H1 (cell line): ENCODE results near the gene PTH2R. TPM values are rescaled to one million over a fixed set of nuclear protein-coding genes. Genes with fewer than 3 reads are reported as not detected.

Experiments
- CTCF ChIA-PET: fragments of 300-600 bp; sonication (Branson Sonifier 250); formaldehyde crosslinking; loops from one replicate; lab custom pipeline; 2021; ENCODE audit not compliant: partially characterized antibody; lab: Charles Lee
- POLR2A ChIA-PET: fragments of 300-600 bp; sonication (Branson Sonifier 250); formaldehyde crosslinking; loops from one replicate; lab custom pipeline; 2021; ENCODE audit warnings: inconsistent platforms; ENCODE audit not compliant: partially characterized antibody; lab: Charles Lee
- DNase-seq, 2 experiments: peaks; one replicate each; pipeline versions ENCODE4 v3.0.0 to v3.0.0-alpha.2; 2010 to 2022; ENCODE audit warnings: low spot score in 2 of 2, low read depth in 1 of 2, mixed read lengths in 1 of 2
- FAIRE-seq: peaks from 2 replicates; lab custom pipeline; 2011; peaks lifted over from hg19 to GRCh38; lab: Jason Lieb, UNC
- H2AFZ ChIP-seq: 2 replicates; pipeline ENCODE4 v1.8.1; 2012; ENCODE audit warnings: low read length, inconsistent platforms
- H2AK5ac ChIP-seq: 2 replicates; pipeline ENCODE4 v1.6.1; 2013; ENCODE audit warnings: low read depth, low read length
- H2BK120ac ChIP-seq: replicated peaks from 2 replicates; pipeline ENCODE3; 2013; ENCODE audit warnings: low read depth, low read length, inconsistent platforms
- H2BK12ac ChIP-seq: 2 replicates; pipeline ENCODE4 v1.6.1; 2013; ENCODE audit warnings: low read depth, low read length
- H2BK15ac ChIP-seq: 2 replicates; pipeline ENCODE4 v1.6.1; 2013; ENCODE audit warnings: low read length
- H2BK20ac ChIP-seq: 2 replicates; pipeline ENCODE4 v1.6.1; 2013; ENCODE audit warnings: low read length
- H2BK5ac ChIP-seq: 2 replicates; pipeline ENCODE4 v1.6.1; 2013; ENCODE audit warnings: low read depth, low read length
- H3K14ac ChIP-seq: 2 replicates; pipeline ENCODE4 v1.6.1; 2013; ENCODE audit warnings: inconsistent platforms; ENCODE audit not compliant: insufficient read length
- H3K18ac ChIP-seq: 2 replicates; pipeline ENCODE4 v1.6.1; 2013; ENCODE audit warnings: low read length; ENCODE audit errors: extremely low read depth
- H3K23ac ChIP-seq: 2 replicates; pipeline ENCODE4 v1.6.1; 2013; ENCODE audit warnings: inconsistent platforms; ENCODE audit not compliant: insufficient read length
- H3K23me2 ChIP-seq: 2 replicates; pipeline ENCODE4 v1.6.1; 2013; ENCODE audit warnings: low read depth, low read length
- H3K27ac ChIP-seq: 2 replicates; pipeline ENCODE4 v1.6.1; 2011; ENCODE audit warnings: low read depth, low read length, inconsistent platforms
- H3K27me3 ChIP-seq, 4 experiments: replicated peaks in 1 of 4; 1 replicate in 1 of 4; 2 replicates in 3 of 4; pipeline versions ENCODE4 v1.6.1 to v1.8.1; 2011 to 2013; ENCODE audit warnings: low read length in 3 of 4, mild to moderate bottlenecking in 3 of 4, inconsistent platforms in 2 of 4, mixed read lengths in 2 of 4, moderate library complexity in 1 of 4; ENCODE audit not compliant: control insufficient read depth in 3 of 4, insufficient read depth in 3 of 4; ENCODE audit errors: extremely low read depth in 1 of 4
- H3K36me3 ChIP-seq, 4 experiments: 2 replicates each; pipeline versions ENCODE4 v1.6.1 to v1.8.1; 2011 to 2013; ENCODE audit warnings: mild to moderate bottlenecking in 4 of 4, low read length in 3 of 4, moderate library complexity in 2 of 4, control low read depth in 1 of 4, inconsistent platforms in 1 of 4; ENCODE audit not compliant: insufficient read depth in 4 of 4, control insufficient read depth in 2 of 4
- H3K4ac ChIP-seq: replicated peaks from 2 replicates; pipeline ENCODE3; 2013; ENCODE audit warnings: low read length, low read depth, mixed read lengths, inconsistent platforms; ENCODE audit not compliant: insufficient read length
- H3K4me1 ChIP-seq, 4 experiments: replicated peaks in 1 of 4; 1 replicate in 1 of 4; 2 replicates in 3 of 4; pipeline versions ENCODE4 v1.6.1 to v1.8.1; 2011 to 2013; ENCODE audit warnings: low read length in 3 of 4, inconsistent platforms in 2 of 4, mixed read lengths in 1 of 4; ENCODE audit not compliant: insufficient read depth in 4 of 4, control insufficient read depth in 3 of 4
- H3K4me2 ChIP-seq, 2 experiments: 2 replicates each; pipeline versions ENCODE4 v1.6.1 to v1.8.1; 2011 to 2013; ENCODE audit warnings: low read depth in 2 of 2, low read length in 2 of 2, control low read depth in 1 of 2, inconsistent platforms in 1 of 2, mild to moderate bottlenecking in 1 of 2; ENCODE audit not compliant: insufficient read depth in 1 of 2
- H3K4me3 ChIP-seq, 4 experiments: fragments of 200-600, 300-600 bp in 1 of 4; sonication (generic), shearing (Covaris generic), sonication (Bioruptor Twin) in 1 of 4; 2 replicates each; pipeline versions ENCODE4 v1.5.1 to v1.8.1; 2011 to 2016; ENCODE audit warnings: low read length in 4 of 4, low read depth in 3 of 4, control low read depth in 2 of 4, inconsistent platforms in 2 of 4, mild to moderate bottlenecking in 2 of 4, mixed read lengths in 1 of 4, moderate library complexity in 1 of 4; ENCODE audit not compliant: insufficient read depth in 2 of 4; ENCODE audit errors: extremely low read depth in 1 of 4
- H3K56ac ChIP-seq: replicated peaks from 2 replicates; pipeline ENCODE3; 2013; ENCODE audit warnings: low read depth, mild to moderate bottlenecking, mixed read lengths, low read length, inconsistent platforms; ENCODE audit not compliant: insufficient read length
- H3K79me1 ChIP-seq: 2 replicates; pipeline ENCODE4 v1.6.1; 2013; ENCODE audit warnings: low read depth, low read length, control low read depth
- H3K79me2 ChIP-seq, 2 experiments: 2 replicates each; pipeline versions ENCODE4 v1.6.1 to v1.8.1; 2012 to 2013; ENCODE audit warnings: low read length in 2 of 2, mild to moderate bottlenecking in 2 of 2, inconsistent platforms in 1 of 2; ENCODE audit not compliant: insufficient read depth in 2 of 2, control insufficient read depth in 1 of 2
- H3K9ac ChIP-seq, 4 experiments: replicated peaks in 1 of 4; 1 replicate in 1 of 4; 2 replicates in 3 of 4; pipeline versions ENCODE4 v1.6.1 to v1.8.1; 2011 to 2013; ENCODE audit warnings: low read depth in 3 of 4, low read length in 3 of 4, control low read depth in 2 of 4, mild to moderate bottlenecking in 2 of 4, moderate library complexity in 2 of 4, inconsistent platforms in 1 of 4; ENCODE audit errors: extremely low read depth in 1 of 4
- H3K9me3 ChIP-seq, 2 experiments: 2 replicates each; pipeline versions ENCODE4 v1.6.1 to v1.8.1; 2012 to 2013; ENCODE audit warnings: mild to moderate bottlenecking in 2 of 2, moderate library complexity in 2 of 2, control low read depth in 1 of 2, inconsistent platforms in 1 of 2, low read depth in 1 of 2, low read length in 1 of 2, mixed read lengths in 1 of 2; ENCODE audit not compliant: insufficient read depth in 2 of 2
- H4K20me1 ChIP-seq, 2 experiments: replicated peaks in 1 of 2; 2 replicates each; pipeline versions ENCODE3 to v1.8.1; 2011 to 2013; ENCODE audit warnings: inconsistent platforms in 2 of 2, low read length in 2 of 2, mild to moderate bottlenecking in 1 of 2; ENCODE audit not compliant: insufficient read depth in 2 of 2, control insufficient read depth in 1 of 2
- H4K5ac ChIP-seq: 2 replicates; pipeline ENCODE4 v1.6.1; 2013; ENCODE audit warnings: low read length, low read depth, mixed read lengths, inconsistent platforms; ENCODE audit not compliant: insufficient read length
- H4K8ac ChIP-seq: 2 replicates; pipeline ENCODE4 v1.8.0; 2013; ENCODE audit warnings: mild to moderate bottlenecking, moderate library complexity, low read length, inconsistent platforms; ENCODE audit not compliant: insufficient read depth; ENCODE audit errors: extremely low read depth
- H4K91ac ChIP-seq: replicated peaks from 2 replicates; pipeline ENCODE3; 2013; ENCODE audit warnings: low read length, mixed read lengths, inconsistent platforms; ENCODE audit not compliant: insufficient read length
- CBX8 ChIP-seq: fragments of 300-800, 300-1000 bp; sonication (generic); IDR thresholded peaks from 2 replicates; pipeline ENCODE4 v1.7.1; 2016; ENCODE audit warnings: low read depth, low read length, borderline replicate concordance
- CHD1 ChIP-seq: IDR thresholded peaks from 2 replicates; pipeline ENCODE4 v1.6.1; 2012; ENCODE audit warnings: low read depth, low read length, improper control_type of control experiment
- HDAC6 ChIP-seq: IDR thresholded peaks from one replicate; pipeline ENCODE4 v1.7.1; 2012; ENCODE audit warnings: low read depth, mild to moderate bottlenecking, inconsistent platforms, low read length, moderate library complexity
- JUND ChIP-seq: IDR thresholded peaks from 2 replicates; pipeline ENCODE4 v1.6.1; 2011; ENCODE audit warnings: mild to moderate bottlenecking, improper control_type of control experiment, low read length
- KDM1A ChIP-seq: fragments of 200-600, 300-600 bp; sonication (generic); IDR thresholded peaks from 2 replicates; pipeline ENCODE4 v1.7.1; 2016; ENCODE audit warnings: mild to moderate bottlenecking, low read length, borderline replicate concordance
- NRF1 ChIP-seq: IDR thresholded peaks from 2 replicates; pipeline ENCODE4 v1.6.1; 2011; ENCODE audit warnings: mild to moderate bottlenecking, low read depth, low read length, improper control_type of control experiment
- RBBP5 ChIP-seq: IDR thresholded peaks from 2 replicates; pipeline ENCODE4 v1.7.1; 2012; ENCODE audit warnings: low read depth, mild to moderate bottlenecking, inconsistent platforms, low read length, moderate library complexity, borderline replicate concordance
- RNF2 ChIP-seq: fragments of 200-900, 300-1000 bp; sonication (generic); IDR thresholded peaks from 2 replicates; pipeline ENCODE4 v1.7.1; 2016; ENCODE audit warnings: borderline replicate concordance, low read depth, mild to moderate bottlenecking, antibody characterized with exemption, low read length; ENCODE audit not compliant: poor library complexity, severe bottlenecking; ENCODE audit errors: missing control alignments
- YY1 ChIP-seq: IDR thresholded peaks from 2 replicates; pipeline ENCODE4 v1.6.1; 2011; ENCODE audit warnings: low read depth, mild to moderate bottlenecking, low read length
- ZNF274 ChIP-seq: IDR thresholded peaks from 2 replicates; pipeline ENCODE4 v1.7.0; 2012; ENCODE audit warnings: low read length, borderline replicate concordance; ENCODE audit errors: extremely low read depth
- WGBS, 2 experiments: shearing (Covaris generic) in 1 of 2; methylation state at CpG; one replicate each; pipeline versions ENCODE4 v1.1.6 to v1.1.7; 2013 to 2015; ENCODE audit warnings: low lambda C conversion rate in 2 of 2, mixed read lengths in 2 of 2, inconsistent platforms in 1 of 2, low coverage in 1 of 2, missing lambda C conversion rate in 1 of 2; ENCODE audit not compliant: insufficient replicate concordance in 2 of 2, insufficient coverage in 1 of 2, insufficient read length in 1 of 2; ENCODE audit errors: extremely low coverage in 1 of 2, missing lambda C conversion rate in 1 of 2; 5-methylcytosine and 5-hydroxymethylcytosine counted together
- polyA plus RNA-seq, 7 experiments: library from polyadenylated mRNA; depleted of rRNA in 3 of 7; stranded (reverse) in 5 of 7; unstranded in 2 of 7; fragments of >200 nt in 5 of 7; fragments of 200-250 nt in 2 of 7; gene quantifications; 1 replicate in 5 of 7; 2 replicates in 1 of 7; 4 replicates in 1 of 7; pipeline versions ENCODE4 v1.2.1 to v1.2.3, GENCODE V29; 2011 to 2013; ENCODE audit warnings: missing spikeins in 2 of 7, mixed read lengths in 2 of 7
- total RNA-seq: library from RNA; stranded (reverse); fragmentation: NEBNext Ultra II Directional; extraction: Animal tissue kit (Norgen Biotek cat#: 25700); gene quantifications from 2 replicates; pipeline ENCODE4 v1.2.1, GENCODE V29; 2021
- TF ChIP-seq, protein P1 (sequence below): IDR thresholded peaks from 2 replicates; pipeline ENCODE4 v1.6.1; 2011; ENCODE audit warnings: low read length, improper control_type of control experiment

The PTH2R gene
- total and polyA plus RNA-seq, 2 of the 8 experiments (the other 6 are each of a cell fraction or from before 2014, with no cell fraction given), result 0.19 to 0.38 TPM

- Histone ChIP-seq H3K79me2 (no peaks in the 10 kb centered on the region), H3K27ac (no peak overlapping the region), H3K79me1 (no peaks in the 10 kb centered on the region), H3K4me3 (no peak overlapping the region), H3K23me2 (no peaks in the 10 kb centered on the region), H3K36me3 (no peaks in the 10 kb centered on the region), H3K4me1 (peaks cover 0 to 13% (median 3%) of the 10 kb centered on the region in 4 experiments; a peak in 4 of 7 replicates), H2BK120ac (no peak overlapping the region), H2BK20ac (no peak overlapping the region), H3K56ac (no peak overlapping the region), H4K20me1 (no peaks in the 10 kb centered on the region), H3K27me3 (no peaks in the 10 kb centered on the region), H3K9ac (no peak overlapping the region), H3K9me3 (no peaks in the 10 kb centered on the region), H4K5ac (no peak overlapping the region), H3K23ac (no peak overlapping the region), H3K4me2 (no peak overlapping the region), H2AFZ (no peak overlapping the region), H4K91ac (no peak overlapping the region), H2BK5ac (no peak overlapping the region), H4K8ac (no peak overlapping the region), H2BK15ac (no peak overlapping the region), H2AK5ac (no peak overlapping the region), H3K18ac (no peak overlapping the region), H3K14ac (no peak overlapping the region), H2BK12ac (no peak overlapping the region), H3K4ac (no peak overlapping the region)
- DNase-seq (no peak), FAIRE-seq (no peak)
- ChIA-PET CTCF (interaction anchor here (0.9 kb wide), 1 partner anchor 11 kb away, joined by 3 read pairs; no protein-coding TSS in a partner anchor), POLR2A (no interaction called here)
- TF ChIP-seq CBX8 (no peak), NRF1 (no peak), CHD1 (no peak), RNF2 (no peak), RBBP5 (no peak), ZNF274 (no peak), YY1 (no peak), JUND (no peak), KDM1A (no peak), HDAC6 (no peak)
- TF ChIP-seq, protein P1, sequence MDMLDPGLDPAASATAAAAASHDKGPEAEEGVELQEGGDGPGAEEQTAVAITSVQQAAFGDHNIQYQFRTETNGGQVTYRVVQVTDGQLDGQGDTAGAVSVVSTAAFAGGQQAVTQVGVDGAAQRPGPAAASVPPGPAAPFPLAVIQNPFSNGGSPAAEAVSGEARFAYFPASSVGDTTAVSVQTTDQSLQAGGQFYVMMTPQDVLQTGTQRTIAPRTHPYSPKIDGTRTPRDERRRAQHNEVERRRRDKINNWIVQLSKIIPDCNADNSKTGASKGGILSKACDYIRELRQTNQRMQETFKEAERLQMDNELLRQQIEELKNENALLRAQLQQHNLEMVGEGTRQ, result no peak
- 4% methylated on average over 1 of the region's 1 CpG; no CpG with 5 or more reads in 1 of the 2 experiments for WGBS, 2 experiments
Measured at GRCh38 chr2:208371634-208371935, 35.0 kb upstream of the PTH2R start.
